Measurements from ENCODE around the gene EPX.

The EPX gene

DNA sequence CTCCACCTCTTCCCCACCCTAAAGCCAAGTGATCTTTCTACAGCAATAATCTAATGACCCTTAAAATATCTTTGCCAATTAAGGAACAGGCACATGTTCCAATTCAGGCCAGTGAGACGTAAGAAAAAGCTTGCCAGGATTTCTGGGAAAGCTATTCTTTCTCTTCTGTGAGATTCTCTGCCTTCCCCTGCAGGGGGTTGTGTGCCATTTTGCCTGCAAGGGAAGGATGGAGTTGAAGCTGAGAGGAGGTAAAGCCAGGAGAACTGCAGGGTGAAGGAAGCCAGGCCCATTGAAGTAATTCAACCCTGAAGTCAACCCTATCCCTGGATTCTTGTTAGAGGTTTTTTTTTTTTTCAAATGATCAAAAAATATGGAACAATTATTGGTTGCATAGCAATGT lies 36.9 kb downstream of the EPX start:
- no peak for ATAC-seq
- TF ChIP-seq ARNTL (CRISPR knock-in tag; IDR thresholded peaks at IDR 0.05; ENCODE audit: borderline replicate concordance, low read depth) (no peak), ZNF70 (CRISPR knock-in tag; IDR thresholded peaks at IDR 0.05) (no peak), ZFP30 (CRISPR knock-in tag; IDR thresholded peaks at IDR 0.05) (no peak), SNAI2 (CRISPR knock-in tag; IDR thresholded peaks at IDR 0.05) (no peak), ESRRG (CRISPR knock-in tag; IDR thresholded peaks at IDR 0.05) (no peak), ISL1 (CRISPR knock-in tag; IDR thresholded peaks at IDR 0.05) (no peak), PPARA (CRISPR knock-in tag; IDR thresholded peaks at IDR 0.05; ENCODE audit: borderline replicate concordance) (no peak), ZFP3 (CRISPR knock-in tag; IDR thresholded peaks at IDR 0.05) (no peak)
- TF ChIP-seq, protein P1, sequence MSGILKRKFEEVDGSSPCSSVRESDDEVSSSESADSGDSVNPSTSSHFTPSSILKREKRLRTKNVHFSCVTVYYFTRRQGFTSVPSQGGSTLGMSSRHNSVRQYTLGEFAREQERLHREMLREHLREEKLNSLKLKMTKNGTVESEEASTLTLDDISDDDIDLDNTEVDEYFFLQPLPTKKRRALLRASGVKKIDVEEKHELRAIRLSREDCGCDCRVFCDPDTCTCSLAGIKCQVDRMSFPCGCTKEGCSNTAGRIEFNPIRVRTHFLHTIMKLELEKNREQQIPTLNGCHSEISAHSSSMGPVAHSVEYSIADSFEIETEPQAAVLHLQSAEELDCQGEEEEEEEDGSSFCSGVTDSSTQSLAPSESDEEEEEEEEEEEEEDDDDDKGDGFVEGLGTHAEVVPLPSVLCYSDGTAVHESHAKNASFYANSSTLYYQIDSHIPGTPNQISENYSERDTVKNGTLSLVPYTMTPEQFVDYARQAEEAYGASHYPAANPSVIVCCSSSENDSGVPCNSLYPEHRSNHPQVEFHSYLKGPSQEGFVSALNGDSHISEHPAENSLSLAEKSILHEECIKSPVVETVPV (CRISPR knock-in tag; IDR thresholded peaks at IDR 0.05), result no peak
- TF ChIP-seq, protein P2, sequence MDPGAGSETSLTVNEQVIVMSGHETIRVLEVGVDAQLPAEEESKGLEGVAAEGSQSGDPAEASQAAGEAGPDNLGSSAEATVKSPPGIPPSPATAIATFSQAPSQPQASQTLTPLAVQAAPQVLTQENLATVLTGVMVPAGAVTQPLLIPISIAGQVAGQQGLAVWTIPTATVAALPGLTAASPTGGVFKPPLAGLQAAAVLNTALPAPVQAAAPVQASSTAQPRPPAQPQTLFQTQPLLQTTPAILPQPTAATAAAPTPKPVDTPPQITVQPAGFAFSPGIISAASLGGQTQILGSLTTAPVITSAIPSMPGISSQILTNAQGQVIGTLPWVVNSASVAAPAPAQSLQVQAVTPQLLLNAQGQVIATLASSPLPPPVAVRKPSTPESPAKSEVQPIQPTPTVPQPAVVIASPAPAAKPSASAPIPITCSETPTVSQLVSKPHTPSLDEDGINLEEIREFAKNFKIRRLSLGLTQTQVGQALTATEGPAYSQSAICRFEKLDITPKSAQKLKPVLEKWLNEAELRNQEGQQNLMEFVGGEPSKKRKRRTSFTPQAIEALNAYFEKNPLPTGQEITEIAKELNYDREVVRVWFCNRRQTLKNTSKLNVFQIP (CRISPR knock-in tag; IDR thresholded peaks at IDR 0.05; ENCODE audit: borderline replicate concordance, low read depth), result no peak
- TF ChIP-seq, protein P3, sequence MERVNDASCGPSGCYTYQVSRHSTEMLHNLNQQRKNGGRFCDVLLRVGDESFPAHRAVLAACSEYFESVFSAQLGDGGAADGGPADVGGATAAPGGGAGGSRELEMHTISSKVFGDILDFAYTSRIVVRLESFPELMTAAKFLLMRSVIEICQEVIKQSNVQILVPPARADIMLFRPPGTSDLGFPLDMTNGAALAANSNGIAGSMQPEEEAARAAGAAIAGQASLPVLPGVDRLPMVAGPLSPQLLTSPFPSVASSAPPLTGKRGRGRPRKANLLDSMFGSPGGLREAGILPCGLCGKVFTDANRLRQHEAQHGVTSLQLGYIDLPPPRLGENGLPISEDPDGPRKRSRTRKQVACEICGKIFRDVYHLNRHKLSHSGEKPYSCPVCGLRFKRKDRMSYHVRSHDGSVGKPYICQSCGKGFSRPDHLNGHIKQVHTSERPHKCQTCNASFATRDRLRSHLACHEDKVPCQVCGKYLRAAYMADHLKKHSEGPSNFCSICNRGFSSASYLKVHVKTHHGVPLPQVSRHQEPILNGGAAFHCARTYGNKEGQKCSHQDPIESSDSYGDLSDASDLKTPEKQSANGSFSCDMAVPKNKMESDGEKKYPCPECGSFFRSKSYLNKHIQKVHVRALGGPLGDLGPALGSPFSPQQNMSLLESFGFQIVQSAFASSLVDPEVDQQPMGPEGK (CRISPR knock-in tag; IDR thresholded peaks at IDR 0.05; ENCODE audit: borderline replicate concordance), result no peak

DNA sequence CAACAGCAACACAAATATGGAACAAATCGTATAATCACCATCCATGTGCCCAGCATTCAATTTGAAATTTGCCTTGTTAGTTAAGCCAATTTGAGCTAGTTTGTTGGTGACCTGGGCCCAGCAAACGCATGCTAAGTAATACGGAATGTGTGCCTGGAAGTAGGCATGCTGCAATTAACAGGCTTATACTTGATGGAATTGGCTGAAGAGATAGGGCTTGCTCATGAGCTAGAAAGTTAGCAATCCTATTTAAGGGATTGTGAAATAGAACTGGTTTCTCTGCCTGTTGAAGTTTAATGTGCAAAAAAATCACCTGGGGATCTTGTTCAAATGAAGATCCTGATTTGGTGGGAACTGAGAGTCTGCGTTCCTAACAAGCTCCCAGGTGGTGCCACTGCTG lies 37.4 kb downstream of the EPX start:
- TF ChIP-seq, protein P1 (CRISPR knock-in tag; IDR thresholded peaks at IDR 0.05), result no peak
- TF ChIP-seq ZNF70 (CRISPR knock-in tag; IDR thresholded peaks at IDR 0.05) (no peak), ZFP3 (CRISPR knock-in tag; IDR thresholded peaks at IDR 0.05) (no peak), SNAI2 (CRISPR knock-in tag; IDR thresholded peaks at IDR 0.05) (no peak)
- no peak for ATAC-seq

DNA sequence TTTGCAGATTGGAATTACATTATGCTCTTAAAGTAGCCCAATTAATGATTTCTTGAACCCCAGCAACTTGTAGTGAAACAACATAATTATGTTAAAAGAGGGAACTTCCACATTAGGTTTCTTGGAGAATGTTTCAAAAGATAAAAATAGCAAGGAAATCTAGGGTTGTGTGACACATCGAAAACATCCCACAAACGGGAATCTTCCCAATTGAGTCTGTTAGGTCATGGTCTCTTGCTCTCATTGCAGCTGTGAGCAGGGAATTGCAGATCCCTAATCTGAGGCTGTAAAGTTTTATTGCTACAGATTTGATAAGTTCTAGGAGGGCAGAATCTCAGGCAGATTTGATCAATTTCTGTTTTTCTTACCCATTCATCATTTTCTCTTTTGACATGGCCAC lies 39.1 kb downstream of the EPX start:
- TF ChIP-seq ZFP30 (CRISPR knock-in tag; IDR thresholded peaks at IDR 0.05) (no peak), PPARA (CRISPR knock-in tag; IDR thresholded peaks at IDR 0.05; ENCODE audit: borderline replicate concordance) (no peak), ESRRG (CRISPR knock-in tag; IDR thresholded peaks at IDR 0.05) (no peak), ZNF70 (CRISPR knock-in tag; IDR thresholded peaks at IDR 0.05) (no peak), BACH2 (CRISPR knock-in tag; IDR thresholded peaks at IDR 0.05; ENCODE audit: borderline replicate concordance) (no peak), TOX (CRISPR knock-in tag; IDR thresholded peaks at IDR 0.05; ENCODE audit: borderline replicate concordance) (no peak), OSR1 (CRISPR knock-in tag; IDR thresholded peaks at IDR 0.05) (no peak), RARB (CRISPR knock-in tag; IDR thresholded peaks at IDR 0.05) (no peak), ARNTL (CRISPR knock-in tag; IDR thresholded peaks at IDR 0.05; ENCODE audit: borderline replicate concordance, low read depth) (no peak), ZFP3 (CRISPR knock-in tag; IDR thresholded peaks at IDR 0.05) (no peak)
- TF ChIP-seq, protein P4, sequence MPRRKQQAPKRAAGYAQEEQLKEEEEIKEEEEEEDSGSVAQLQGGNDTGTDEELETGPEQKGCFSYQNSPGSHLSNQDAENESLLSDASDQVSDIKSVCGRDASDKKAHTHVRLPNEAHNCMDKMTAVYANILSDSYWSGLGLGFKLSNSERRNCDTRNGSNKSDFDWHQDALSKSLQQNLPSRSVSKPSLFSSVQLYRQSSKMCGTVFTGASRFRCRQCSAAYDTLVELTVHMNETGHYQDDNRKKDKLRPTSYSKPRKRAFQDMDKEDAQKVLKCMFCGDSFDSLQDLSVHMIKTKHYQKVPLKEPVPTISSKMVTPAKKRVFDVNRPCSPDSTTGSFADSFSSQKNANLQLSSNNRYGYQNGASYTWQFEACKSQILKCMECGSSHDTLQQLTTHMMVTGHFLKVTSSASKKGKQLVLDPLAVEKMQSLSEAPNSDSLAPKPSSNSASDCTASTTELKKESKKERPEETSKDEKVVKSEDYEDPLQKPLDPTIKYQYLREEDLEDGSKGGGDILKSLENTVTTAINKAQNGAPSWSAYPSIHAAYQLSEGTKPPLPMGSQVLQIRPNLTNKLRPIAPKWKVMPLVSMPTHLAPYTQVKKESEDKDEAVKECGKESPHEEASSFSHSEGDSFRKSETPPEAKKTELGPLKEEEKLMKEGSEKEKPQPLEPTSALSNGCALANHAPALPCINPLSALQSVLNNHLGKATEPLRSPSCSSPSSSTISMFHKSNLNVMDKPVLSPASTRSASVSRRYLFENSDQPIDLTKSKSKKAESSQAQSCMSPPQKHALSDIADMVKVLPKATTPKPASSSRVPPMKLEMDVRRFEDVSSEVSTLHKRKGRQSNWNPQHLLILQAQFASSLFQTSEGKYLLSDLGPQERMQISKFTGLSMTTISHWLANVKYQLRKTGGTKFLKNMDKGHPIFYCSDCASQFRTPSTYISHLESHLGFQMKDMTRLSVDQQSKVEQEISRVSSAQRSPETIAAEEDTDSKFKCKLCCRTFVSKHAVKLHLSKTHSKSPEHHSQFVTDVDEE (CRISPR knock-in tag; IDR thresholded peaks at IDR 0.05), result no peak

DNA sequence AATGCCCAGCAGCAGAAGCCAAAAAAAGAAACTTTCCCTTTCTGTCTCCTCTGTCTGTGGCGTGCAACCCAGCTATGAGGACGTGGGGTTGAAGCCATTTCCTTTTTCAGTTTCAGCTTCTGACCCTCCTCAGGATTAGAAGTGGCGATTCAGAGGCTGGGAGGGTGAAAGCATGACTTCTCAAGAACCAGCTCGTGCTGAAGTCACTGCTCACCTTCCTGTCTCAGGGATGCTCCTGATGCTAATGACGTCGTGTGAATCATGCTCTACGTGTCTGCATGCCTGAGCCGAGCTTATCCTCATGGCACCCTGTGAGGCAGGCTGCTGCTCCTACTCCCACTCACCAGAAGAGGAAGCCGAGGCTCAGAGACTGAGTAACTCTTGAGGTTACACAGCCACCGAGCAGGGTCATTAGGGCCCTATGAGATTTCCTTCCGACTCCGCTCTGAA lies 40.2 kb downstream of the EPX start:
- TF ChIP-seq ZC3H10 (CRISPR knock-in tag; IDR thresholded peaks at IDR 0.05), result no peak
- no peak for TF ChIP-seq RARB (CRISPR knock-in tag; IDR thresholded peaks at IDR 0.05)
- TF ChIP-seq, protein P5, sequence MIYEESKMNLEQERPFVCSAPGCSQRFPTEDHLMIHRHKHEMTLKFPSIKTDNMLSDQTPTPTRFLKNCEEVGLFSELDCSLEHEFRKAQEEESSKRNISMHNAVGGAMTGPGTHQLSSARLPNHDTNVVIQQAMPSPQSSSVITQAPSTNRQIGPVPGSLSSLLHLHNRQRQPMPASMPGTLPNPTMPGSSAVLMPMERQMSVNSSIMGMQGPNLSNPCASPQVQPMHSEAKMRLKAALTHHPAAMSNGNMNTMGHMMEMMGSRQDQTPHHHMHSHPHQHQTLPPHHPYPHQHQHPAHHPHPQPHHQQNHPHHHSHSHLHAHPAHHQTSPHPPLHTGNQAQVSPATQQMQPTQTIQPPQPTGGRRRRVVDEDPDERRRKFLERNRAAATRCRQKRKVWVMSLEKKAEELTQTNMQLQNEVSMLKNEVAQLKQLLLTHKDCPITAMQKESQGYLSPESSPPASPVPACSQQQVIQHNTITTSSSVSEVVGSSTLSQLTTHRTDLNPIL (CRISPR knock-in tag; IDR thresholded peaks at IDR 0.05; ENCODE audit: low read depth), result no peak
- TF ChIP-seq ESRRG (CRISPR knock-in tag; IDR thresholded peaks at IDR 0.05), result no peak
- TF ChIP-seq PPARA (CRISPR knock-in tag; IDR thresholded peaks at IDR 0.05; ENCODE audit: borderline replicate concordance), result no peak
- TF ChIP-seq, protein P2 (CRISPR knock-in tag; IDR thresholded peaks at IDR 0.05; ENCODE audit: borderline replicate concordance, low read depth), result no peak
- no peak for TF ChIP-seq TOX (CRISPR knock-in tag; IDR thresholded peaks at IDR 0.05; ENCODE audit: borderline replicate concordance)
- TF ChIP-seq ZFP3 (CRISPR knock-in tag; IDR thresholded peaks at IDR 0.05), result no peak
- TF ChIP-seq ARNTL (CRISPR knock-in tag; IDR thresholded peaks at IDR 0.05; ENCODE audit: borderline replicate concordance, low read depth), result no peak
- TF ChIP-seq GLIS3 (CRISPR knock-in tag; IDR thresholded peaks at IDR 0.05), result no peak
- no peak for TF ChIP-seq CSDC2 (CRISPR knock-in tag; IDR thresholded peaks at IDR 0.05)
- no peak for TF ChIP-seq SNAI2 (CRISPR knock-in tag; IDR thresholded peaks at IDR 0.05)
- peak; percentile 52 for ATAC-seq

More for the DNA sequence above, 39.1 kb downstream of the EPX start:
- no peak for ATAC-seq

Measured in SK-N-SH treated with all-trans-retinoic acid at 6 μM for 48 hours (cell line).